Measurements from ENCODE around the gene SIGLEC11. TPM values are rescaled to one million over a fixed set of nuclear protein-coding genes. Genes with fewer than 3 reads are reported as not detected.

SIGLEC11 gene
- total RNA-seq, 2 donors from 2014 or later = not detected

DNA sequence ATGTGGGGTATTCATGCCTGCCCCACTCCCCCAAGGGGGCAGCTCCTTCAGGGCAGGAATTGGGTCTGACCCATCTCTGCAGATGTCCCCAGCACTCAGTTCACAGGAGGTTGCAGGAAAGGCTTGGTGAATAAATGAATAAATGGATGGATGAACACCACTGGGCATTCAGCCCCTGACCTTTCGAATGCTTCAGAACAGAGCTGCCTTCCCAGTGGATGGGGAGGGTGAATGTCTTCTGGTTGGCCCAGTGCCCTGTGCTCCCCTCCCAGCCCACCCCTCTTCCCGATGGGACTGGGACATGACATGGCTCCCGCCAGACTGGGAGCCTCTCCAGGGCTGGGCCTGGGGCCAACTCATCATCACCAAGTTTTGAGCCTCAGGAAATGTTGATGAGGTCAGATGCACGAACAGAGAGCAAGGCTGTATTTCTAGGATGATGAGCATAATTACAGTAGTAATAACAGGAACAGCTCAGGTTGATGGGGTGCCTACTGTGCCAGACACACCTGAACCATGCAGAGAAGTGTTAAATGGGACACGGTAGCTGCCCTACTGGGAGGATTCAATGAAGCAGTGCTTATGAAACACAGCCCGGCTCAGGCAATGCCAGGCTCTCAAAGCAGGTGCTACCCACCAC lies 38.5 kb upstream of the SIGLEC11 start:
- no peaks in the 10 kb centered on the region for H3K27me3 Mint-ChIP-seq
- no peak overlapping the region for H3K27ac Mint-ChIP-seq
- peaks cover 10% of the 10 kb centered on the region for H3K36me3 Mint-ChIP-seq (ENCODE audit: low read depth)
- DNase-seq (no peak), ATAC-seq (no peak)
- H3K4me1 Mint-ChIP-seq = peaks cover 9% of the 10 kb centered on the region
- no peaks in the 10 kb centered on the region for H3K9me3 ChIP-seq (ENCODE audit: control insufficient read depth, low read length, poor library complexity, severe bottlenecking)
- H3K4me3 Mint-ChIP-seq = no peak overlapping the region

DNA sequence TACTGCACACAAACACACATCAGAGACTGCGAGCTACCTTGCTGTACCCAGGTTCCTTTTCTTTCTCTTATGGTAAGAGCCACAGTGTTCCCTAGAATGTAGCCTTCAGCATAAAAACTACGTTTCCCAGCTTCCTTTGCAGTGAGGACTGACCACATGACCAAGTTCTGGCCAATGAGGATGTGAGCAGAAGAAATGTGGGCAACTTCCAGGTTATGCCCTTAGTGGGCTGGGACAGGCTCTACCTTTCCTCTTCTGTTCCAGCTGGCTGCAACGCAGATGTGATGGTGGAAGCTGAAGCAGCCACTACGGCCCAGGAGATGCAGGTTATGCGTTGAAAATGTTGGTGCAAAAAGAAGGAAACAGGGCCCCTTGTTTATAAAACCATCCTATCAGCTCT lies 36.7 kb upstream of the SIGLEC11 start:
- no peaks in the 10 kb centered on the region for H3K9me3 ChIP-seq (ENCODE audit: control insufficient read depth, low read length, poor library complexity, severe bottlenecking)
- DNase-seq (no peak), ATAC-seq (peak; percentile 68)
- Mint-ChIP-seq H3K4me1 (peaks cover 5% of the 10 kb centered on the region), H3K36me3 (ENCODE audit: low read depth) (peaks cover 7% of the 10 kb centered on the region), H3K27me3 (no peaks in the 10 kb centered on the region), H3K27ac (no peak overlapping the region), H3K4me3 (no peak overlapping the region)

DNA sequence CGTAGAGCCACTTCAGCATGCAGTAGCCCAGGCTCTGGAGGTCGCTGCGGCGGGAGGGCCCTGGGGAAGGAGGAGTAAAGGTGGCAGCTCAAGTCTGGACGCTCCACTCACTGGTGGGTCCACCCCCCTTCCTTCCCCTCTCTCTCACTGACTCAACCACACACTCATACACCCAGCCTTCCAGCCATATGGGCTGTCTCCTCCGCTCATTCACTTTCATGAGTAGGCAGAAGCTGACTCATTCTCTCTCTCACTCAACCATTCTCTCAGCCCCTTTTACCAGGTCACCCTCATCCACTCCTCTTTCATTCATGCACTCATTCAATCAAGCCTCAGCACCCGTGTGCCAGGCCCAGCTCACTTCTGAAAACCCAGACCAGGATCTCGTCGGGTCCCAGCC lies 27.5 kb upstream of the SIGLEC11 start:
- DNase-seq = no peak
- H3K36me3 Mint-ChIP-seq (ENCODE audit: low read depth) = peaks cover 3% of the 10 kb centered on the region
- H3K4me3 Mint-ChIP-seq = no peak overlapping the region
- no peaks in the 10 kb centered on the region for H3K27me3 Mint-ChIP-seq
- no peak overlapping the region for H3K27ac Mint-ChIP-seq
- peaks cover 11% of the 10 kb centered on the region for H3K4me1 Mint-ChIP-seq
- H3K9me3 ChIP-seq (ENCODE audit: control insufficient read depth, low read length, poor library complexity, severe bottlenecking) = no peaks in the 10 kb centered on the region
- no peak for ATAC-seq

DNA sequence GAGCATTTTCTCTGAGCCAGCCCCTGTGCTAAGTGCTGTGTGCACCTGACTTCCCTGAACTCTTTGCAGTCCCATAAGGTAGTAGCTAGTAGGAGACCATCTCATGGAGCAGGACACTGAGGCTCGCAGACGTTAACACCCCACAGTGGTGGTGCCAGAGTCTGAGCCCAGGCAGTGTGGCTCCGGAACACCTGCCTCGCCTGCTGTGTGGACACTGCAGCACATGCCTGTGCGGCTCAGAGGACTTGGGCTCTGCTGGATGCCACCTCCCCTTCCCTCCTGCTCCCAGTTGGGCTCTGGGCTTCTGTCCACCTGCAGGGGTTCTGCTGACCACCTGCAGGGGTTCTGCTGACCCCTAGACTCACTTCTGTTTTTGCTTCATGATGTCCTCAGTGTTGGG lies 27.0 kb upstream of the SIGLEC11 start:
- H3K36me3 Mint-ChIP-seq (ENCODE audit: low read depth) = peaks cover 3% of the 10 kb centered on the region
- H3K4me1 Mint-ChIP-seq = peaks cover 11% of the 10 kb centered on the region
- H3K27ac Mint-ChIP-seq = no peak overlapping the region
- H3K9me3 ChIP-seq (ENCODE audit: control insufficient read depth, low read length, poor library complexity, severe bottlenecking) = no peaks in the 10 kb centered on the region
- no peak overlapping the region for H3K4me3 Mint-ChIP-seq
- H3K27me3 Mint-ChIP-seq = no peaks in the 10 kb centered on the region
- DNase-seq = no peak
- no peak for ATAC-seq

DNA sequence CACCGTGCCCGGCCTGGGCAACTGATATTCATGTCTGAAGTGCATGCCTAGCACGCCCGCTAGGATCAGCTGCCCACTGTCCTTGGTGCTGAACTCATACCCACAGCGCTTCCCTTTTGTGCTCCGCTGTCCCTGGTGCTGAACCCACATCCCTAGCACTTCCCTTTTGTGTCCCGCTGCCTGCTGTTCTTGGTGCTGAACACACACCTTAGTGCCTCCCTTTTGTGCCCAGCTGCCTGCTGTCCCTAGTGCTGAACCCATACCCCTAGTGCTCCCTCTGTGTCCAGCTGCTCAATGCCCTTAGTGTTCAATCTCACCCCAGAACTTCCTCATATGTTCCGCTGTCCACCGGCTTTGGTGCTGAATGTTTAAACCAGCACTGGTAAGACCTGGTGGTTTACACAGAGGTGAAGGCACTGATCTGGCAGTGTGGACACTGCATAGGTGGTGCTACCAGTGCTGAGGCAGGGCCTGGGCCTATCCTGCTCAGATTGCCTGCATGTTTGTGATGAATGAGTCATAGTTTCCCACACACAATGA lies 26.3 kb upstream of the SIGLEC11 start:
- Mint-ChIP-seq H3K4me3 (peak overlapping the region; percentile 46), H3K36me3 (ENCODE audit: low read depth) (peaks cover 3% of the 10 kb centered on the region), H3K4me1 (peaks cover 14% of the 10 kb centered on the region), H3K27ac (peak overlapping the region; percentile 2), H3K27me3 (no peaks in the 10 kb centered on the region)
- DNase-seq (peak; percentile 56 to 81 (median 70)), ATAC-seq (peak; percentile 86)
- no peaks in the 10 kb centered on the region for H3K9me3 ChIP-seq (ENCODE audit: control insufficient read depth, low read length, poor library complexity, severe bottlenecking)

DNA sequence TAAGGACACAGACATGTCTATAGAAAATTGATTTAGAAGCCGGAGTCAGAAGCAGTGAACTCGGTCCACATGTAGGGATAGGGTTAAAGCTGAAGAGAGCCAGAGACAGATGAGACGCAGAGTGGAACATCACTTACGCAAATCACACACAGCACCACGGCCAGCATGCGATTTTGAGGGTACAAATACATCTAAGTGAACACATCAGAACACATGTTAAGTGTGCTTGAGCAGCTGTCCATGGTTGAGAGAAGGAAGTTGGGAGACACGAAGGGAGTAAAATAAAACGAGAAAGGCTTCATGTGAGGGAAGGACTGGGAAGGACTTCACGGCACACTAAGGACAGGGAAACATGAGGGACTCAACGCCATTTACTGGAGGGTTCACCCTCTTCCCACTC lies 25.4 kb upstream of the SIGLEC11 start:
- H3K4me1 Mint-ChIP-seq = peaks cover 14% of the 10 kb centered on the region
- no peaks in the 10 kb centered on the region for H3K27me3 Mint-ChIP-seq
- H3K27ac Mint-ChIP-seq = peak overlapping the region; percentile 82
- DNase-seq (no peak), ATAC-seq (no peak)
- H3K4me3 Mint-ChIP-seq = peak overlapping the region; percentile 55
- no peaks in the 10 kb centered on the region for H3K9me3 ChIP-seq (ENCODE audit: control insufficient read depth, low read length, poor library complexity, severe bottlenecking)
- peaks cover 3% of the 10 kb centered on the region for H3K36me3 Mint-ChIP-seq (ENCODE audit: low read depth)

DNA sequence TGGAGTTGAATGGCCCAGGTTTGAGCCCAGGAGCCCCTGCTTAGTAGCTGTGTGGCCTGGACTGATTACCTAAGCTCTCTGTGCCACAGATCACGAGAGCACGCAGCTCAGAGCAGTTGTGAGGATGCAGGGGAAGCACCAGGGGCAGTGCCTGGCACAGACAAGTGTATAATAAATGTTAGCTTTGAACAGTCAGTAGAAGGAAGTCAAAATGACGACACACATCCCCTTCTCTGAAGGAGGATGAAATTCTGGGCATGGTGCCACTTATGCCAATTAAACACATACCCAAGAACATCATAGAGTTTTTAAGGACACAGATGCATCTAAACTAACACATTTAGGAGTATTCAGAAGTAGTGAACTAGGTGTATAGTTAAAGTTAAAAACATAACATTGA lies 24.9 kb upstream of the SIGLEC11 start:
- no peak for ATAC-seq

DNA sequence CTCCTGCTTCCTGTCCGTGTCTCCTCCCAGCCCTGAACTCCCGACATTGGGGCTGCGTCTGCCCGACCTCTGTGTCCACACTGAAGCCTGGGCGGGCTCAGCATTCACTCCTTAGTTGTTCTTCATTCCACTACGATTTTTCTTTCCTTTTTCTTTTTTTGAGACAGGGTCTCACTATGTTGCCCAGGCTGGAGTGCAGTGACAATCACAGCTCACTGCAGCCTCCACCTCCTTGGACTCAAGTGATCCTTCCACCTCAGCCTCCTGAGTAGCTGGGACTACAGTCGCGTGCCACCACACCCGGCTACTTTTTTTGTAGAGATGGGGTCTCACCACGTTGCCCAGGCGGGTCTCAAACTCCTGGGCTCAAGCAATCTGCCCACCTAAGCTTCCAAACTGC lies 23.5 kb upstream of the SIGLEC11 start:
- ATAC-seq (no peak), DNase-seq (no peak)
- Mint-ChIP-seq H3K4me3 (no peak overlapping the region), H3K36me3 (ENCODE audit: low read depth) (peaks cover 3% of the 10 kb centered on the region), H3K4me1 (peaks cover 14% of the 10 kb centered on the region), H3K27me3 (no peaks in the 10 kb centered on the region), H3K27ac (peak overlapping the region; percentile 56)
- H3K9me3 ChIP-seq (ENCODE audit: control insufficient read depth, low read length, poor library complexity, severe bottlenecking) = no peaks in the 10 kb centered on the region

More for the DNA sequence above, 24.9 kb upstream of the SIGLEC11 start:
- Mint-ChIP-seq H3K4me1 (peaks cover 14% of the 10 kb centered on the region), H3K4me3 (peak overlapping the region; percentile 55), H3K36me3 (ENCODE audit: low read depth) (peaks cover 3% of the 10 kb centered on the region), H3K27ac (peak overlapping the region; percentile 82), H3K27me3 (no peaks in the 10 kb centered on the region)
- H3K9me3 ChIP-seq (ENCODE audit: control insufficient read depth, low read length, poor library complexity, severe bottlenecking) = no peaks in the 10 kb centered on the region
- DNase-seq = no peak

DNA sequence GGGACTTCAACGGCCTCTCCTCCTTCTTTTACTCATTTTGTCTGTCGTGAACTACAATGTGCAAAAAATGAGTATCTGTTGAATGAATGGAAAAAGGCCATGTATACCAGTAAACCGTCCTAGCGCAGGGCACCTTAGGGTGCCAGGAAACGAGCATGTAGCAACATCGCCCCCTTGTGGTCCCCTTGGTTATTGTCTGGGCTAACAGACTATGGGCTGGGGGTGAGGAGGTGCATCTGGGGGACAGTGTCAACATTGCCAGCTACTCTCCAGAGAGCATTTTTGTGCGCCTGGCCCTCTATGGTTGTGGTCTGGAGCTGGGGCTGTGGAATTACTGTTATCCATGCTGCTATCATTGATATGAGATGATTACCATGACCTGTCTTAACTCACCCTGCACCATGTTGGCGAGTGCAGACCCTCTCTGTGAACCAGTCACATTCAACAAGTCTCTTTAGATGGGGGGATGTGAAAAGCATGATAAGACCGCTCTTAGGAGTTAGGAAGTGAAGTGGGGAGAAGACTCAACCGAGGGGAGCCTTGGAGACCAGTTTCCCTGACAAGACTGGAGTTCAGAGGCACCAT lies 22.8 kb upstream of the SIGLEC11 start:
- Mint-ChIP-seq H3K36me3 (ENCODE audit: low read depth) (peaks cover 3% of the 10 kb centered on the region), H3K27ac (no peak overlapping the region), H3K4me3 (peak overlapping the region; percentile 58), H3K4me1 (peaks cover 14% of the 10 kb centered on the region), H3K27me3 (no peaks in the 10 kb centered on the region)
- ATAC-seq (peak; percentile 75), DNase-seq (peak; percentile 61 to 78 (median 61))
- no peaks in the 10 kb centered on the region for H3K9me3 ChIP-seq (ENCODE audit: control insufficient read depth, low read length, poor library complexity, severe bottlenecking)

DNA sequence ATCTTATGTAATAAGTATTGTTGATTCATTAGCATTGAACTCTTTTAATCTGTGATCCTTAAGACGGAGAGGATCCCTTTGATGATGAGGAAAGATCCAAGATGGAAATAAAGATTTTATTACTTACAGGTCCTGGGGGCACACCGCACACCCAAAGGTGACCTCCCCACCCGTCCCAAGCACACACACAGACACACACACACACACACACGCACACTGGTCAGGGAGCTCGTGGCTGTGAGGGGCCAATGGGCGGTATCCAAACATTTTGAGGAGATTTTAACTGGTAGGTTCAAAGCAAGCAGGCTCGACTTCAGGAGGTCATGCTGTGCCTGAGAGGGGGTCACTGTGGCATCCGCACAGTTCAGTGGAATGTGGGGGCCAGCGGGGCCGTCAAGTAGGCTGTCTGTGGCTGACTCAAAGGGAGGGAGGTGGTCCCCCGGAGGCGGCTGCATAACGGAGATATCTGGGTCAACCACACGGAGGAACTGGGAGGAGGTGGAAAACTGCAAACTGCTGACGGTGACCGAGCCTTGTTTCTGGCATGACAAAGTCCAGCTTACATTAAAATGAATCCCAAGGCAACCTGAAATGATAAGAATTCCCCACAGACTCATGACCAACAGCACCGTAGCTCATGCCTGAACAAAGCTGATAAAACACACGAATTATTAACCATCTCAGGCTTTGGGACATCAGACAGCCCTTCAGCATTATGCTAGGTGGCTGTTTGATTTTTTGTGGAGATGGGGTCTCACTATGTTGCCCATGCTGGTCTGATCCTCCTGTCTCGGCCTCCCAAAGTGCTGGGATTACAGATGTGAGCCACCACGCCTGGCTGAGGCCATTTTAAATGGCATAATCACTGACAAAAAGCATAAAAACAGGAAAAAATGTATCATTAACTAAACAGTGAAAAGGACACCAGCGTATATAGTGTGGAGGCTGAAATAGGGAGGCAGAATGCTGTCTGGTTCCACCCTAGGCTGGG lies 20.9 kb upstream of the SIGLEC11 start:
- peaks cover 11% of the 10 kb centered on the region for H3K4me1 Mint-ChIP-seq
- ATAC-seq = no peak
- H3K9me3 ChIP-seq (ENCODE audit: control insufficient read depth, low read length, poor library complexity, severe bottlenecking) = no peaks in the 10 kb centered on the region
- no peaks in the 10 kb centered on the region for H3K27me3 Mint-ChIP-seq
- DNase-seq = no peak
- H3K4me3 Mint-ChIP-seq = no peak overlapping the region
- no peak overlapping the region for H3K27ac Mint-ChIP-seq
- H3K36me3 Mint-ChIP-seq (ENCODE audit: low read depth) = no peaks in the 10 kb centered on the region

DNA sequence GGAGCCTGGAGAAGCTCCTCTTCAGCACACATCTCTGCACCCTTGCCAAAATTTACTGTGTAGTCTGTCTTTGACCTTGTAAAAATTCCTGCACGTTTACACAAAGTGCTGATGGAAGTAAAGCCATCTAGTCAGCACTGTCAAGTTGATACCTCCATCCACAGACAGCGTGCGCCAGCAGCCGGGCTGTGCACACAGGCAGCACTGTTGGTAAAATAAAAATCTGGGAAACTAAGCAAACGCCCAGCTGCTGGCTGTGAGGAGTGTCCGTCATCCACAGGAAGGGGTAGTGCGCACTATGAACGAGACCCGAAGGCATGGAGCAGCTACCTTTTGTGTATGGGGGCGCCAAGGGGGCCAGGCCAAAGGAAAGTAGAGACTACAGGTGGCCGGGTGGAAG lies 17.4 kb upstream of the SIGLEC11 start:
- no peaks in the 10 kb centered on the region for H3K36me3 Mint-ChIP-seq (ENCODE audit: low read depth)
- peaks cover 6% of the 10 kb centered on the region for H3K4me1 Mint-ChIP-seq
- ATAC-seq (no peak), DNase-seq (no peak)
- H3K4me3 Mint-ChIP-seq = no peak overlapping the region
- H3K27ac Mint-ChIP-seq = no peak overlapping the region
- no peaks in the 10 kb centered on the region for H3K9me3 ChIP-seq (ENCODE audit: control insufficient read depth, low read length, poor library complexity, severe bottlenecking)
- no peaks in the 10 kb centered on the region for H3K27me3 Mint-ChIP-seq

DNA sequence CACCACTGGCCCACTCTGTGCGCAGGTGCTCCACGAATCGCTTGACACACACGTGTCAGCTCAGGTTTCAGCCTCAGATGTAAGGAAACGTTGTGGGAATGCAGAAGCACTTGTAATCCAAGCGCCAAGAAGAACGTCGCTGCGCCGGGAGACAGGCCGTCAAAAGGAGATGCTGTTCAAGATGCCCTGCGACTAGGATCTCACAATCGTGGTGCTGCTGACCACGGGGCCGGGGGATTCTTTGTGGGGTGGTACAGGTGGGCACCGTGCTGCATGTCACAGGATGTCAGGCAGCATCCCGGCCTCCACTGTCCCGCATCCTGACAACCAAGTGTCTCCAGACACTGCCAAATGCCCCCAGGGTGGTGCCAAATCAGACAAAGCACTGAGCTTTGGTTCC lies 16.9 kb upstream of the SIGLEC11 start:
- Mint-ChIP-seq H3K4me1 (peaks cover 6% of the 10 kb centered on the region), H3K27me3 (no peaks in the 10 kb centered on the region), H3K27ac (peak overlapping the region; percentile 72), H3K36me3 (ENCODE audit: low read depth) (no peaks in the 10 kb centered on the region), H3K4me3 (no peak overlapping the region)
- H3K9me3 ChIP-seq (ENCODE audit: control insufficient read depth, low read length, poor library complexity, severe bottlenecking) = no peaks in the 10 kb centered on the region
- DNase-seq = no peak
- no peak for ATAC-seq

DNA sequence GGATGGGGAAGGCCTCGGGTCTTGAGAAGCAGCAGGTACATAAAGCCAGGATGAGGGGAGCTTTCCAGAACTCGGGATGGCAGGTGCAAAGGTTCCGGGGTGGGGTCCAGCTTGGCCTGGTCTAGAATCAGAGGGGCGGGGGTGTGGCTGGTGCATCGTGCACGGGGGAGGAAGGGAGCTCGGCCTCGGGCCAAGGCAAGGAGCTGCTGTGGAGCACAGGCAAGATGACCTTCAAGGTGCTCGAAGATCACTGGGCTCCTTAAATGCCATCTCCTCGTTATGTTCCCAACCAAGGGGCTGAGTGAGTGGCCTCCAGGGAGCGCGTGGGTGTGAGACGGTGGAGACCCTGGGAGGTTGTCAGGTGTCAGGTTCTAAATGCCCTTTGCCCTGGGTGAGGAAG lies 16.1 kb upstream of the SIGLEC11 start:
- H3K27ac Mint-ChIP-seq = peak overlapping the region; percentile 72
- H3K27me3 Mint-ChIP-seq = no peaks in the 10 kb centered on the region
- DNase-seq (no peak), ATAC-seq (no peak)
- no peaks in the 10 kb centered on the region for H3K36me3 Mint-ChIP-seq (ENCODE audit: low read depth)
- no peak overlapping the region for H3K4me3 Mint-ChIP-seq
- H3K4me1 Mint-ChIP-seq = peaks cover 4% of the 10 kb centered on the region
- H3K9me3 ChIP-seq (ENCODE audit: control insufficient read depth, low read length, poor library complexity, severe bottlenecking) = no peaks in the 10 kb centered on the region

Measured in T-helper 17 cell (primary cell).